ENCODE measurements around the gene AUP1.
"Not testable (repeated sequence)": the region's sequence is repeated elsewhere in the genome, so short reads cannot be mapped to it uniquely, and the experiment has no call there.

AUP1 gene

GRCh38 chr2:74529357-74530238 lies at the start of gene AUP1, which contains the start of gene HTRA2:
Gene AUP1 (minus strand): TSS chr2:74529706. CDS start chr2:74529629, 77 bp downstream.
Gene HTRA2 (plus strand): TSS chr2:74529933. CDS start chr2:74530007, 74 bp downstream.
- DNase-seq: peak; percentile 90

- no peak for DNase-seq
Measured at GRCh38 chr2:74578408-74578807, 48.9 kb upstream of the AUP1 start.

- no peak for DNase-seq
Measured at GRCh38 chr2:74577448-74577847, 47.9 kb upstream of the AUP1 start.

GRCh38 chr2:74576863-74577229 lies 47.3 kb upstream of the AUP1 start:
- DNase-seq: peak; percentile 68

GRCh38 chr2:74576211-74576862 lies 46.8 kb upstream of the AUP1 start:
- no peak for DNase-seq

- DNase-seq: no peak
Measured at GRCh38 chr2:74575320-74575719, 45.8 kb upstream of the AUP1 start.

GRCh38 chr2:74573747-74574562 lies 44.4 kb upstream of the AUP1 start:
- peak; percentile 70 for DNase-seq

GRCh38 chr2:74572178-74572925 lies 42.8 kb upstream of the AUP1 start:
- no peak for DNase-seq

- DNase-seq: no peak
Measured at GRCh38 chr2:74571058-74571457, 41.6 kb upstream of the AUP1 start.

- DNase-seq: no peak
Measured at GRCh38 chr2:74569686-74570085, 40.2 kb upstream of the AUP1 start.

GRCh38 chr2:74567881-74568280 lies 38.4 kb upstream of the AUP1 start:
- no peak for DNase-seq

GRCh38 chr2:74566754-74567085 lies 37.2 kb upstream of the AUP1 start:
- DNase-seq: no peak

GRCh38 chr2:74566076-74566753 lies 36.7 kb upstream of the AUP1 start:
- DNase-seq: no peak

- DNase-seq: no peak
Measured at GRCh38 chr2:74564222-74564621, 34.7 kb upstream of the AUP1 start.

GRCh38 chr2:74562126-74562775 lies 32.7 kb upstream of the AUP1 start:
- DNase-seq: no peak

GRCh38 chr2:74561022-74561421 lies 31.5 kb upstream of the AUP1 start:
- DNase-seq: not testable (repeated sequence)

- DNase-seq: no peak
Measured at GRCh38 chr2:74560591-74560990, 31.1 kb upstream of the AUP1 start.

- no peak for DNase-seq
Measured at GRCh38 chr2:74559912-74560311, 30.4 kb upstream of the AUP1 start.

- DNase-seq: no peak
Measured at GRCh38 chr2:74558284-74559230, 29.1 kb upstream of the AUP1 start.

- DNase-seq: no peak
Measured at GRCh38 chr2:74556831-74557370, 27.4 kb upstream of the AUP1 start.

Data from SIG-M5 (cell line).